ENCODE data around the gene SARDH. TPM values are rescaled to one million over a fixed set of nuclear protein-coding genes. Genes with fewer than 3 reads are reported as not detected.
"Not testable (repeated sequence)": the region's sequence is repeated elsewhere in the genome, so short reads cannot be mapped to it uniquely, and the experiment has no call there.

SARDH gene
- total RNA-seq, 1 donor from 2014 or later = 0.20 TPM

DNA sequence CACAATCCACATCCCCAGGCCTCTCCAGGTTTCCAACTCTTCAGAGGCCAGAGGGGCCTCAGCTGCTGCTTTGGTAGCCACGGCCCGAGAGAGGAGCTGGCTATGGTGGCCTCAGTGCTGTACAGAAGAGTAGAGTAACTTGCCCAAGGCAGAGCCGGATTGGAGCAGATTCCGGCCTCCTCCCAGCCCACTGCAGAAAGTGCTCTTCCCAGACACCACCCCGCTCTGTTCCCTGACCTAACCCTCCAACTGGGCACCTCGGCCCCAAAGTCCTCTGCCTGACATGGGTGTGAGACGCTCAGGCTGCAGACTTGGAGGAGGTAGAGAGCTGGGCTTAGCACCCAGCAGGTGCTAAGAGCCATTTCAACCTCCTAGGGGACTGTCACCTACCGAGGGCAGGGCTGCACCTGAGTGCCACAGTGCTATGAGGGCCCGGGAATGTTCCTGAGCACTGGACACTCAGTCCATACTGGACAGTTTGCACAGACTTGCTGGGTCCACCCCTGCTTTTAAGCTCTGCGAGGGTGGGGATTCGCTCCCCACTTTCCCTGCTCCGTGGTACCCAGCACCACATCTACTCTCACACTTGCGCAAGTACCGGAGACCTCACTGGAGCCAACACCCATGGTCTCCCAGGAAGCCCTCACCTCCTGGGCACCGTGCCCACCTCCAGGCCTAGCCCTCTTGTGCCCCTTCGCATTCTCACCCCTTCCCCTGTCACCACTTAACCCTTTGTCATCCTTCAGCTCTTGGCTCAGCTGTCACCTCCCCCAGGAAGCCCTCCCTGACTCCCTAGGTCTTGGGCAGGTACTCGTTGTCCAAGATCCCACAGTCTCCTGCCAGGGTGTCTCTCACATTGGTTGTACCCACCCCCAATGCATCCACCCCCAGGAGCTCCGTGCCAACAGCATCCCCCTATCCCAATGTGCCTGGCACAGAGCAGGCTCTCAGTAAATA, 52.2 kb downstream of the SARDH start:
- DNase-seq (ENCODE audit: low read depth, low spot score) = no peak

DNA sequence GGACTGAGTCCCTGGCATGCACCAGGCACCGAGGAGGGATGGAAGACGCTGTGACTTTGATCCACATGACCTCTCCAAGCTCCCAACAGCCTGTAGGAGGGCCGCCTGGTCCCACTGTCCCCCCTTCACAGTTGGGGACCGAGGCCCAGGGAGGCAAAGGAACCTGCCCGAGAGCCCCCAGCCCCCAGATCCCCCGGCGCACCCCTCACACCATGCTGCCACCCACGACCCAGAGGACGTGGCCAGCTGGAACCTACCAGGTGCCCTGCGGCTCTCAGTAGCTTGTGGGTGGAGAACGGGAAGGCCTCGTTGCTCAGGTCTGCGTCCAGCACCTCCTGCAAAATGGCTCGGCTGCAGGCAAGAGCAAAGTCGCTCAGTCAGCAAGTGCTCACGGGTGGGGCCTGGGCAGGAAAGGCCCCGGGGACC, 53.2 kb downstream of the SARDH start:
- DNase-seq (ENCODE audit: low read depth, low spot score) = no peak

DNA sequence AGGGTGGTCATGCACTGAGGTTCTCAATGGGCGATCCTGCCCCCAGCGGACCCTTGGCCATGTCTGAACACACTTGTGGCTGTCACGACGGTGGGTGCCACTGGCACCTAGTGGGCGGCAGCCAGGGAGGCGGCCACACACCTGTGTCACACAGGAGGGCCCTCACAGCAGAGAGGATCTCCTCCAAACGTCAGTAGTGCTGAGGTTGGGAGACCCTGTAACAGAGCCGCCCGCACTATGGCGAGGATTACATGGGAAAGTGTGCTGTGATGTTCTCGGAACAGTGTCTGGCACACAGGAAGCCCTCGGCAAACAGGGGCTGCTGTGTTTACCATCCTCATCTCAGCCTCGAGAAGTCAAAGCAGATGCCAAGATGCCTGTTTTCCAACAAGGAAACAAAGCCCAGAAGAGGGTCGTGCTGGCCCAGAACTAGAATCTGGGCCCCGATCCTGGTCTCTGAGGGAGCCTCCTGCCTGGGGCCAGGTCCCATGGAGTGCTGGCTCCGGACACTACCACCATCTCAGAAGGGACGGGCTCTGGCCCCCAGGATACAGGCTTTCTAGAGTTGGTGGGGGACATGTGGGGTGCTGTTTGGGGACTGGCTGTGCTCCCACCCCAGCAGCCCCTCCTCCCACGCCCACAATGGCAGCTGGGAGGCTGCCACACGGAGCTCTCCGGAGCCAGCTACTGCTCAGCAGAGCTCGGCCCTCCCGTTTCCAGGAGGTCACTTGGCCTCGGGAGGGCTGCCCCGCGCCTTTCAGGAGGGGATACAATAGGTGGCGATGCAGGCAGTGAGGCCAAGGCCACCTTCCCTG, 53.8 kb downstream of the SARDH start:
- DNase-seq (ENCODE audit: low read depth, low spot score) = no peak

DNA sequence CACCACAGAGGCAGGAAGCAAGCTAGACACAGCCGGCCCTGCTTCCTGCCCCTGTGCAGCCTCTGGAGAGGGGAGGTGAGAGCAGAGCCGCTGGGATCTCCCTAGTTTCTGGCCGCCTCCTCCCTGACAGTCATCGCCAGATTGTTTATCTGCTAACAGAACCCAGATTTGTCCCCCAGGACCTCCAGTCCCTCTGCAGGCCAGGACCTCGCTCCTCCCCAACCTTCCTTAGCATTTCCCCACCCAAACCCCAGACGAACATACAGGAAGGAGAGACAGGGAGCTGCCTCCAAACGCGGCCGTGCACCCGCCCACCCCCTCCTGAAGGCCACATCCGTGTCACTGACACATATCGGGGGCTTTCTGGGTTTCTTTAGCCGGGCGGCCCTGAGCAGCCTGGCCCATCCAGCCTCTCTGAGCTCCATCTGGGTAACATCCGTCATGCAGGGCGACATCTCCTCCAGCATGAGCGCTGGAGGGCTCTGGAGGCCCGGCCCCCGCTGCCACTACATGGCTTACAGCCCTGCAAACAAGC, 54.5 kb downstream of the SARDH start:
- no peak for DNase-seq (ENCODE audit: low read depth, low spot score)

DNA sequence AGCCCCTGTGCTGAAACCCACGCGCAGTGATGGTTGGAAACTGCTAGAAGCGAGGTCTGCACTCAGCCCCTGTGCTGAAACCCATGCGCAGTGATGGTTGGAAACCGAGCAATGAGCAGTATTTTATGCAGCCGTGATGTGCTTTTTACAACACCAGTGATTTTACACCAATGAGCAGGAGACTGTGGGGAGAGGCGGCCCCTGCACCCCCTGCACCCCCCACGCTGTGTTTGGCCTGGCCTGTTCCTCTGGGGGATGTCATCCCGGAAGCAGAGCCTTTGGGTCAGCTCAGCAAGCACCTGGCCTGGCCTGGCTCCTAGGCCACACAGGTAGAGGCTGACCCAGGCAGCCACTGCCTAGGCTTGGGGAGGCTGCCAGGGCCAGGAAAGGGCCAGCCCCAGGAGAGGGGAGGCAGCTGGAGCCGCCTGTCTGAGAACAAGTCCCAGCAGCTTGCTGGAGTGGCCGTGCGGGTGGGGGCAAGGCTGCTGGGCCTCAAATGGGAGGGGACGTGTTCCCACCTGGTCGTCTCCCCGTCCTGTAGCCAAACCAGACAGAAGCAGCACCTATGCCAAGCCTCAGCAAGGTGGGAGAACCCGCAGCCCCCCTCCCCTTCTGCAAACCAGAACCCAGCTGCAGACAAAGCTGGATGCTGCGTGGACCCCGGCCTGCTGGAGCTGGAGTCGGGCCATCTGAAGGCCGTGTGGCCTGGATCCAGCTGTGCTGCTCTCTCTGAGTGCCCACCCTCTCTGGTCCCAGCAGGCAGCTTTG, 55.1 kb downstream of the SARDH start:
- no peak for DNase-seq (ENCODE audit: low read depth, low spot score)

DNA sequence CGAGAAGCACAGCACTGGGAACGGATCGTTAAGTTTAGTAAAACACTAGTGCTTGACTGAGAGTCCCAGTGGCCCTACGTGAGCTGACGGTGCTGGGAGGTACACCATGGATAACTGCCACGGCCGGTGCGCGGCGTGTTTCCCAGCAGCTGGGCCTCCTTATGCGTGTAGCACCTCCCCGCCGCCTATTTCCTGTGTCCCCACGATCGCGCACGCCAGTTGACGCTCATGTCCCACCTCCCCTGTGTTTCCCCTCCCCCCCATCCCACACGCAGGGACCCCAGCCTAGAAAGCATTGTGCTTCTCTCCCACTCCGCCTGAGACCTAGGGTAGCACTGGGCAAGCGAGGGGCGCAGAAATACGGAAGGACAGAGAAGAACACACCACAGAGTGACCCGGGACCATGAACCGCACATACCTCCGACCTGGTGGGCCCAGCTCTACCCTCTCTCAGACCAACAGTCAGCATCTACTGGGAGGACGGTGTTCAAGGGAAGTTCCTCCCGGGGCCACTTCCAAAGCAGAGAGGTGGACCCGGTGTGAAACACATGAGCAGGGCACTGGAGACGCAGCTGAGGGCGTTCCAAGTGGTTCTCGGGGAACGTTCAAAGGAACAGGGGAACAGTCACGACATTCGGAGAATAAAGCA, 56.4 kb downstream of the SARDH start:
- no peak for DNase-seq (ENCODE audit: low read depth, low spot score)

DNA sequence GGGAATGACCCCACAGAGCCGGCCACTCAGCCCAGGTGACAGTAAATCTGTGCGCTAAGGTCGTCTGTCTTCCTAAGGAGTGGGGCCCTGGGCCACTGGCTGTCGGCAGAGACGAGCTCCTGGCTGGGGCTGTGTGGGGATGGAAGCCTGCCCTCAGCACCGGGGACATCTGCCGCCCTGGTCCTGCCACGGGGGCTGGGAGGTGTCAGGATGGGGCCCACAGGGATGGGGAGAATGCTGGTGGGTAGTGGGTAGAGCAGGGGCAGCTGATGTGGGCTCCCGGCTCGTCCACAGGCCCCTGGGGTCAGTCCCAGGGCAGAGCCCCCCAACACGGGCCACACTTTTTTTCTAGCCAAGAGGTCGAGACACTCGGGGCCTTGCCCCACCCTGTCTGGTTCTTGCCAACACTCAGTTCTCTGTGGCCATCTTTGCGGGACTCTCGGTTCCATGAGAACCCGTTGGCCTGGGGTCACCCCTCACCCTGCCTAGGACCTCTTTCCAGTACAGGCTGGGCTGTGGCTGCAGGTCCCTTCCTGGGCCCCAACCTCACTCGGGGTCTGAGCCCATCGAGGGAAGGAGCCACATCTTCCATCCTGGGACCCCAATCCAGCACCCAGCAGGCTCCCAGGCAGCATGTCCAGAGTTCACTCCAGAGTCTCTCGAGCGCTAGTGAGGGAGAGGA, 57.0 kb downstream of the SARDH start:
- no peak for DNase-seq (ENCODE audit: low read depth, low spot score)

DNA sequence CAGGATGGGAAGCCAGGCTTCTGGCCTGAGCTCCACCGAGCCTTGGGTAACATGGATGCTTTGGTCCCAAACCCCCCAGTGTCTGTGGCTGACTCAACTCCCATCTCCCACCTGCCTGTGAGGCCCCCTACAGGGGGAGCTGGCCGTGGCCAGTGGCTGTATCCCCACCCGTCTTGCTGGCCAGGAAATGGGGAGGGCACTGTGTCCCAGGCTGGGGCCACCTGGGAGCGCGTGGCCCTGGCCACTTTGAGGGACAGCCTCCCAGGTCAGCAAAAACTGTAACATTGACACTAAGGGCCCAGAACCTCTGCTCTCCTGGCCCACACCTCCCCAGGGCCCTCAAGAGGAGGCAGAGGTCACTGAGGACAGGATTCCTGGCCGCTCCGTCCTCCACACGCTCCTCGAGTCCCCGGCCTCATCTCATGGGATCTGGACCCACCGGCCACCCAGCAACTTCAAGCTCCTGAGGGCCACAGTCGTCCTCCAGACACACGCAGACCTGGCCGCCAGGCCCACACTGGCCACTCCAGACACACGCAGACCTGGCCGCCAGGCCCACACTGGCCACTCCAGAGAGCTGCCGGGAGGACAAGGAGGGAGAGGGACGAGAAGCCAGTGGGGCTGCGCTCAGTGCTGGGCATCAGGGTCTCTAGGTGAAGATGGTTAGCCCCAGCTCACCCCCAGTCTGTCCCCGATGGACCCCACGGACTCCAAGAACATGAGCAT, 57.7 kb downstream of the SARDH start:
- DNase-seq (ENCODE audit: low read depth, low spot score) = no peak

DNA sequence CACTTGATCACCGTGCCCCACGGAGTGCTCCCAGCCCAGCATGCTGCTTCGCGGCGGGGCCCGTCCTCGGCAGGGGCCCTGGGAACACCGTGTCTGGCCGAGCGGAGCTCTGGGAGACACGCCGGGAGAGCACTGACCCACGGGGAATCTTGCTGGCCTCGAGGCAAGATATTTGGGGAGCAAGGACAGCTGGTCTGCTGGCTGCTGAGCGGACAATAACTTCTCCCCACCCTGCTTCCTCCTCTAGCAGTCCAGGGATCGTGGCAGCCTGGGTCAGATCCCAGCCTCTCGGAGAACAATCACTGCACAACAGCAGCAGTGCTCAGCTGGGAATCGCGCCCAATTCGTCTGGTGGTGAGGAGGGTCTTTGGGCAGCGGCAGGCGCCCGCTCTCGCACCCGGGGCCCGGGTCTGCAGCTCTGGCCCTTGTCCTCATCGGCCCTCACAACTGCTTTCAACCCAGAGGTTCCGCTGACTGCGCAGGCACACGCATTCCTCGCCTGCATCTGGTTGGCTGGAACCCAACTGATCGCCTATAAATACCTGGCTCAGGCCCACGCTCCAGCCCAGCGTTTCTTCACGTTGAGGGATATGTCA, 58.6 kb downstream of the SARDH start:
- DNase-seq (ENCODE audit: low read depth, low spot score) = no peak

DNA sequence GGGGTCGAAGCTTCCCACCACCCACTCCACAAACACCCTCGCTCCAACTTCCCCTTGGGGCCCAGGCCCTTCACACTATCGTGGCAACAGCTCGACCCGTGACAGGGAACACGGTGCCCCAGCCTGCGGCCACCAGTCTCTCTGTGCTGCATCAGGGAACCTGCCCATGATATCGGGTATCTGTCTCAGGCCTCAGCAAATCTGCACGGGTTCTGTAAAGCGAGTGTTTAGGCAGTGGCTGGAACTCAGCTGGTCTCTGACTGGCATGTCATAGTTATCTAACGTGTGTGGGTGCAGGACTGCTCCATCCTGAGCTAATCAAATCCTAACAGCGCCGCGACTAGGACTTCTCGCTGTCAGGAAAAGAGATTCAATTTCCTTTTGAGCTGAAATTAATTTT, 59.1 kb downstream of the SARDH start:
- DNase-seq (ENCODE audit: low read depth, low spot score) = no peak

DNA sequence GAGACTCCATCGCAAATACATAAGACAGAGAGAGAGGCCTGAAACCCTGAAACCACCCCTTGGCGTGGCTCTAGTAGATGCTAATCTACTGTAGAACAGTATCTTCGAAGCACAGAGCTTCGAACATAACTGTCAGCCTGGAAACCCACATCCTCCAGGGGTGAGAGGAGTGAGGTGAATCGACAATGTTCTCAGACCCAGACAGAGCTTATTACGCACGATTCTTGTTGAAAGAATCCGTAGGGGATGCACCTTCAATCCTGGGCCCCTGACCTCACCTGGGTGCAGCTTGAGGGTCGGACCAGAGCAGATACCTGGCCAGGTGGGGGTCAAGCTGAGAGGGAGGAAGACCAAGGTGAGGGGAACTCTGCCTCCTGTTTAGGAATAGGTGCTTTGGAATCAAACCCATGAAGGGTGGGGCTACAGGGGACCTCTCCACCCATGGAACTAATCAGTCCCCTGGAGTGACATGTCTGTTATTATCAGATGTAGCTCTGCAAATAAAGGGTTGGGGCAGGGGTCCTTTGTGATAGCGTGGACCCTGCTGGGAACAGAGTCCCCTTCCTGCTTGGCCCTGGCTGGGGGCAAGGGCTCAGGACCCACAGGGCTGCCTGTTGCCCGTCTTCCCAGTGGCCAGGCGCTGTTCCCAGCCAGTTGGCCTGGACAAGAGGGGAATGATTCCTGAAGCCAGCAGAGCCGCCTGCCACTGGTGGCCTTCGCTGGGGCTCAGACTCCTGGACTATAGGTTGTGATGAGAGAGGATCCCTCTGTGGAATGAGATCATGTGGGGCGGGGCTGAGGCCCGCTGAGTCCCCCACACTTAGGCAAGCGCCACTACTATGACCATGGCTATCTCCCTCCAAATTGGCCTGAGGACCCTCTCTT, 60.8 kb downstream of the SARDH start:
- no peak for DNase-seq (ENCODE audit: low read depth, low spot score)

DNA sequence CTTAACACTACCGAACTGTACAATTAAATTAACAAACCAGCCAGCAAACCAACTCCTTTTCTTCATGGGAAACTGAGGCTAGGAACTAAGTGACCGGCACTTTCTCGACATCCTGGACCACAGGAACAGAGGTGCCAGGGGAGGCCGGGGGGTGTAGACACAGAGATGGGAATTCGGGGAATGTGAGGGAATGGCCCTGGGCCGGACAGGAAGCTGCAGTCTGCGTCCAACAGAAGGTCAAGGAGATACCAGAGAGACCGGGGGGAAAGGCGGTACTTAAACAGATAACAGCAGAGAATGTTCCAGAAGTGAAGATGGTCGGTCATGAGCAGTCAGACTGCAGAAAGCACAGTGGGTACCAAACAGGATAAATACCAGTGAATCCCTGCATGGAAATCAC, 61.7 kb downstream of the SARDH start:
- DNase-seq (ENCODE audit: low read depth, low spot score) = no peak

DNA sequence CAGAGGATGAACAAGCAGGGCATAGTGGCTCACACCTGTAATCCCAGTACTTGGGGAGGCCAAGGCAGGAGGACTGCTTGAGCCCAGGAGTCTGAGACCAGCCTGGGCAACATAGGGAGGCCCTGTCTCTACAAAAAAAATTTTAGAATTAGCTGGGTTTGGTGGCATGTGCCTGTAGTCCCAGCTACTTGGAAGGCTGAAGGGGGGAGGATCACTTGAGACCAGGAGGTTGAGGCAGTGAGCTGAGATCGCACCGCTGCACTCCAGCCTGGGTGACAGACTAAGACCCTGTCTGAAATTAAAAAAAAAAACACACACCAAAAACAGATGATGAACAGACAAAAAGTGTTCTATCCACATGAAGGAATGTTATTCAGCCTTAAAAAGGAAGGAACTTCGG, 62.4 kb downstream of the SARDH start:
- DNase-seq (ENCODE audit: low read depth, low spot score) = not testable (repeated sequence)

DNA sequence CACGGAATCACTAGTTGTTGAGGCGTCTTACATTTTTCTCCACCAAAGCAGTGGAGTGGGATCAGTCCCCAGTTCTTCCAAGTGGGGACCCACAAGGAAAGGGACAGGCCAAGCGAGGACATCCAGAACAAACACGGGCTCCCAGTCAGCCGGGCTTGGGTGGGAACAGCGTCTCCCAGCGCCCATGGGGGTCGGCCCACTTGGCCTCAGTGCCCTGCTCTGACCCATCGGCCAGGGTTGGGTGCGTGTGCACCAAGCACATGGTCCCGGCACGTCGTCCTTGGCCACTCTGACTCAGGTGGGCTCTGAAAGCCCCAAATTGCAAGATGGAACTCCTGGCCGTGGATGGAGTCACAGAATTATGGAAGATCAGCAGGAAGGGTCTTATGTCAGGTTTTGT, 64.1 kb downstream of the SARDH start:
- DNase-seq (ENCODE audit: low read depth, low spot score) = no peak

DNA sequence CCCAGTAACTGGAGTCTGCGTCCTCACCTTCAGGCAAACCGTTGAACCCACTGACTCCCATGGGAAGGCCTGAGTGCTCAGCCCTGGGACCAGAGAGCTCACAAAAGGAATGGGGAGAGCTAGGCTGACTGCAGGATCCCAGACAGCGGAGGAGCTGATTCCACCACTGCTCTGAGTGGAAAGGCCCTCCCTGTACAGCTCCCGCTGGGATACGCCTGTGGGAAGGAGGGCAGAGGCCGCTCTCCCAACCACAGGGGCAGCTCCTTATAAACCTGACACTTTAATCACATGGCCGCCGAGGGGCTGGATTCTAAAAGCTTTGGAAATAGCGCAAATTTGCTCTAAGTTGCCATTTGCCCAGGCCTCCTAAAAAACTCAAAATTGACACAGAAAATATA, 64.9 kb downstream of the SARDH start:
- DNase-seq (ENCODE audit: low read depth, low spot score) = no peak

DNA sequence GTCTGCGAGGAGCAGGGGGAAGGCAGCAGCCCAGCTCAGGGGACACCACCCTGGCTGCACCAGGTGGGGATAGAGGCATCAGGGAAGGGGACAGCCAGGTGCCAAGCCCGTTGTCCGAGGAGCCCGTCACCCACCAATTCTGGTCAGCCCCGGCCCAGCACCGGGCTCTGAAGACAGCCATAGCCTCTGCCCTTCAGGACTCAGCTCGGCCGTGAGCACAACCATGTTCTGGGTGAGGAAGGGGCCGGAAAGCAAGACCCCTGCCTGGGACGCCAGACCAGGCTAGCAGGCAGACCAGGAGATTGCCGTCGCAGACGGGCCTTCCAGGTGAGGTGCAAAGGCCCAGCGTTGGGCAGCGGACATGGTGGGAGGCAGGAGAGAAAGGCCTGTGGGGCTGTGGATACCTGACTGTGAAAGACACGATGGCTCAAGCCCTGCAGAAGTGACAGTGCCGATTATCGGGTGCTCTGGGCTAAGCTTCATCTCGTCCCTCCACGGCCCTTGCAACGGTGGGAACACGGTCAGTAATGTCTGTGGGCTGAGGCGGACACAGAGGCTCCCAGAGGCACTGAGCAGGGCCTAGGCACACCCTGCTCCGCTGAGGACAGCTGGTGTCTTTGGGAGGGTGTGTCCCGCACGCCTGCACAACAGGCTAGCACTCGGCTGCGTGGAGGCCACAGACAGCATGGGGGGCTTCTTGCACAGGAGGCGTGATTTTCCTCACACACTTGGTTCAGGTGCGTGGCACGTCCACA, 65.5 kb downstream of the SARDH start:
- no peak for DNase-seq (ENCODE audit: low read depth, low spot score)

DNA sequence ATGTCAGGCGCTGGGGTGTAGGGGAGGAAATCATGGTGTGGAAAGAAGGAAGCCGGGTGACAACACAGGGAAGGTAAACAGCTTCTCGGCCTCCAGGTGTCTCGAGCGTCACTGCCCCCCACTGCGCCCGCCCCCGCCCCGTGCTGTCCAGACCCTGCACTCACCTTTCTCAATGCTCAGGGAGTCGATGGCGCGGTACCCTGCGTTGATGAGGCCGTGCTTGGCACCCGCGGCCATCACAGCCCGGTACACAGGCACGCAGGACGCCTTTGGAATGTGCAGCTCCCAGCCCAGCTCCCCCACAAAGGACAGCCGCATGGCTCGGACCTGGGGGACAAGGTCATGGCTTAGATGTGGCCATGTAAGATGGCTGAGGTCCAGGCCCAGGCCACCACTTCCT, 66.8 kb downstream of the SARDH start:
- DNase-seq (ENCODE audit: low read depth, low spot score) = no peak

DNA sequence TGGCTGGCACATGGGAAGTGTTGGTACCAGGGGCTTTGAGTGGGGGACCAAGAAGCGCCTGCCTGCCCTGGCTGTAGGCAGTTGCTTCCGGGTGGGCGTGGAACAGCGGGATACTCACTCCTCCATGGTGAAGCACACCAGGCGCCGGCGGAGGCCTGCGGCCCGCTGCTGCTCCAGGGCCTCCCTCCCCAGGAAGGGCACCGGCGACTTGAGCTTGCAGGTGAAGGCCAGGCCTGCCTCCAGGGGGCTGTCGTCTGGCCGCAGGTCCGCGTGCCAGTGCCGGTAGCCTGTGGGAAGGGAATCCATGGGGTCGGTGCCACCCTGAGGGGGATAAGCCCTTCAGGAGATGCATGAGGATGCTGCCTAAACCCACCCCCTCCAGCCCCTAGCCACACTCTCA, 67.7 kb downstream of the SARDH start:
- DNase-seq (ENCODE audit: low read depth, low spot score) = no peak
